ENCODE results near the gene SLC47A2. TPM values are rescaled to one million over a fixed set of nuclear protein-coding genes. Genes with fewer than 3 reads are reported as not detected.

SLC47A2 gene
- total RNA-seq, 3 donors from 2014 or later = 0.15 to 0.66 TPM; not detected in 1

- DNase-seq (ENCODE audit: low spot score in 2 of 2) = no peak
- Histone ChIP-seq H3K4me1 (no peaks in the 10 kb centered on the region), H3K27me3 (no peaks in the 10 kb centered on the region), H3K4me3 (no peak overlapping the region), H3K27ac (no peak overlapping the region), H3K36me3 (peaks cover 4% of the 10 kb centered on the region), H3K9me3 (no peaks in the 10 kb centered on the region)
- TF ChIP-seq POLR2AphosphoS5 (IDR thresholded peaks at IDR 0.05) (no peak), POLR2A (IDR thresholded peaks at IDR 0.05) (no peak), CTCF (IDR thresholded peaks at IDR 0.05) (no peak)
- intact Hi-C loops (cut with DNase I; ENCODE audit: low total_unique reads) = no loop called here
Observed at GRCh38 chr17:19664136-19664820, 52.1 kb downstream of the SLC47A2 start.

GRCh38 chr17:19663097-19663496, 53.3 kb downstream of the SLC47A2 start:
- no peaks in the 10 kb centered on the region for H3K9me3 ChIP-seq
- H3K36me3 ChIP-seq = peaks cover 4% of the 10 kb centered on the region
- no peak overlapping the region for H3K4me3 ChIP-seq
- H3K27me3 ChIP-seq = no peaks in the 10 kb centered on the region
- DNase-seq (ENCODE audit: low spot score in 2 of 2) = no peak
- TF ChIP-seq CTCF (IDR thresholded peaks at IDR 0.05) (no peak), POLR2AphosphoS5 (IDR thresholded peaks at IDR 0.05) (no peak), POLR2A (IDR thresholded peaks at IDR 0.05) (no peak)
- no peaks in the 10 kb centered on the region for H3K4me1 ChIP-seq
- H3K27ac ChIP-seq = no peak overlapping the region
- intact Hi-C loops (cut with DNase I; ENCODE audit: low total_unique reads) = no loop called here

GRCh38 chr17:19661121-19661520, 55.3 kb downstream of the SLC47A2 start:
- no peak overlapping the region for H3K27ac ChIP-seq
- H3K4me3 ChIP-seq = no peak overlapping the region
- H3K9me3 ChIP-seq = no peaks in the 10 kb centered on the region
- TF ChIP-seq CTCF (IDR thresholded peaks at IDR 0.05) (no peak), POLR2A (IDR thresholded peaks at IDR 0.05) (no peak), POLR2AphosphoS5 (IDR thresholded peaks at IDR 0.05) (no peak)
- no peak for DNase-seq (ENCODE audit: low spot score in 2 of 2)
- H3K27me3 ChIP-seq = no peaks in the 10 kb centered on the region
- intact Hi-C loops (cut with DNase I; ENCODE audit: low total_unique reads) = no loop called here
- H3K36me3 ChIP-seq = peaks cover 4% of the 10 kb centered on the region
- no peaks in the 10 kb centered on the region for H3K4me1 ChIP-seq

- H3K4me1 ChIP-seq = no peaks in the 10 kb centered on the region
- H3K36me3 ChIP-seq = peaks cover 4% of the 10 kb centered on the region
- TF ChIP-seq POLR2AphosphoS5 (IDR thresholded peaks at IDR 0.05) (no peak), CTCF (IDR thresholded peaks at IDR 0.05) (no peak), POLR2A (IDR thresholded peaks at IDR 0.05) (no peak)
- intact Hi-C loops (cut with DNase I; ENCODE audit: low total_unique reads) = no loop called here
- H3K4me3 ChIP-seq = no peak overlapping the region
- DNase-seq (ENCODE audit: low spot score in 2 of 2) = no peak
- no peaks in the 10 kb centered on the region for H3K27me3 ChIP-seq
- H3K27ac ChIP-seq = peak overlapping the region in 1 of 2 donors; percentile 33
- no peaks in the 10 kb centered on the region for H3K9me3 ChIP-seq
Observed at GRCh38 chr17:19660219-19660870, 56.0 kb downstream of the SLC47A2 start.
